Measurements from ENCODE around the gene KDM8. TPM values are rescaled to one million over a fixed set of nuclear protein-coding genes. Genes with fewer than 3 reads are reported as not detected.

Gene KDM8
- total RNA-seq, 1 experiment from 2014 or later: 5.0 TPM

DNA sequence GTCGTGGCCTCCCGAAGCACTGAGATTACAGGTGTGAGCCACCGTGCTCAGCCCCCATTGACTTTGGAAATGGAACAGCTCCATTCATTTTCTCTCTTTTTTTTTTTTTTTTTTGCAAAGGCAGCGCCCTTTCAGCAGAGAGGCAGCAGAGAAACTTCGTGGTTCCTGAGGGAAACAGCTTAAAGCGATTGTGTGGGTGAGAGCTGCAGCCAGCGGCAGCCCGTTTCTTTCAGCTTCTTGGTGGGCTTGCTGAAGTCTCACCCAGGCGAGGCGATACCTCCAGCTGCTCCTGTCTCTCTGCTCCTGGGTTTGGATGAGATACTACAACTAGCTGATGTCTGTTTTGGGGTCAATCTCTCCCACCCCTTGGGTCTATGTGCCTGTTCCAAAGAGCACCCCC is 7.7 kb downstream of the KDM8 start:
- no peaks in the 10 kb centered on the region for H3K79me2 ChIP-seq (ENCODE audit: low read length)
- no peak overlapping the region for H3K4me2 ChIP-seq (ENCODE audit: low read length)
- H3F3A ChIP-seq (ENCODE audit: low read length, unreplicated experiment): no peaks in the 10 kb centered on the region
- ChIA-PET CTCF (no interaction called here), POLR2A (ENCODE audit: unreplicated experiment) (no interaction called here)
- H3K27me3 ChIP-seq (ENCODE audit: low read length): no peaks in the 10 kb centered on the region
- intact Hi-C loops (cut with micrococcal nuclease): no loop called here
- no peaks in the 10 kb centered on the region for H3K9me3 ChIP-seq (ENCODE audit: low read length)
- no peaks in the 10 kb centered on the region for H4K20me1 ChIP-seq (ENCODE audit: low read length)
- no peak for DNase-seq
- no TSS peak for BruUV-seq (replicated peaks)
- no peaks in the 10 kb centered on the region for H3K4me1 ChIP-seq (ENCODE audit: insufficient read depth, low read length)
- no peak overlapping the region for H3K27ac ChIP-seq (ENCODE audit: low read length)
- no peak overlapping the region for H3K9ac ChIP-seq (ENCODE audit: low read length)
- H3K36me3 ChIP-seq (ENCODE audit: low read depth, low read length): no peaks in the 10 kb centered on the region
- ATAC-seq: no peak
- no peak overlapping the region for H3K4me3 ChIP-seq (ENCODE audit: low read length)
- H2AFZ ChIP-seq (ENCODE audit: low read length): no peak overlapping the region
- H3K9me2 ChIP-seq (replicated peaks; ENCODE audit: low read length): no peaks in the 10 kb centered on the region
- TF ChIP-seq EZH2phosphoT487 (IDR thresholded peaks at IDR 0.05; ENCODE audit: borderline replicate concordance, low read length): no peak
- TF ChIP-seq, protein P1, sequence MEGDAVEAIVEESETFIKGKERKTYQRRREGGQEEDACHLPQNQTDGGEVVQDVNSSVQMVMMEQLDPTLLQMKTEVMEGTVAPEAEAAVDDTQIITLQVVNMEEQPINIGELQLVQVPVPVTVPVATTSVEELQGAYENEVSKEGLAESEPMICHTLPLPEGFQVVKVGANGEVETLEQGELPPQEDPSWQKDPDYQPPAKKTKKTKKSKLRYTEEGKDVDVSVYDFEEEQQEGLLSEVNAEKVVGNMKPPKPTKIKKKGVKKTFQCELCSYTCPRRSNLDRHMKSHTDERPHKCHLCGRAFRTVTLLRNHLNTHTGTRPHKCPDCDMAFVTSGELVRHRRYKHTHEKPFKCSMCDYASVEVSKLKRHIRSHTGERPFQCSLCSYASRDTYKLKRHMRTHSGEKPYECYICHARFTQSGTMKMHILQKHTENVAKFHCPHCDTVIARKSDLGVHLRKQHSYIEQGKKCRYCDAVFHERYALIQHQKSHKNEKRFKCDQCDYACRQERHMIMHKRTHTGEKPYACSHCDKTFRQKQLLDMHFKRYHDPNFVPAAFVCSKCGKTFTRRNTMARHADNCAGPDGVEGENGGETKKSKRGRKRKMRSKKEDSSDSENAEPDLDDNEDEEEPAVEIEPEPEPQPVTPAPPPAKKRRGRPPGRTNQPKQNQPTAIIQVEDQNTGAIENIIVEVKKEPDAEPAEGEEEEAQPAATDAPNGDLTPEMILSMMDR (conservative IDR thresholded peaks at IDR 0.05; ENCODE audit: low read depth, low read length): no peak
- TF ChIP-seq EZH2 (IDR thresholded peaks at IDR 0.05; ENCODE audit: low read length, unreplicated experiment): no peak

DNA sequence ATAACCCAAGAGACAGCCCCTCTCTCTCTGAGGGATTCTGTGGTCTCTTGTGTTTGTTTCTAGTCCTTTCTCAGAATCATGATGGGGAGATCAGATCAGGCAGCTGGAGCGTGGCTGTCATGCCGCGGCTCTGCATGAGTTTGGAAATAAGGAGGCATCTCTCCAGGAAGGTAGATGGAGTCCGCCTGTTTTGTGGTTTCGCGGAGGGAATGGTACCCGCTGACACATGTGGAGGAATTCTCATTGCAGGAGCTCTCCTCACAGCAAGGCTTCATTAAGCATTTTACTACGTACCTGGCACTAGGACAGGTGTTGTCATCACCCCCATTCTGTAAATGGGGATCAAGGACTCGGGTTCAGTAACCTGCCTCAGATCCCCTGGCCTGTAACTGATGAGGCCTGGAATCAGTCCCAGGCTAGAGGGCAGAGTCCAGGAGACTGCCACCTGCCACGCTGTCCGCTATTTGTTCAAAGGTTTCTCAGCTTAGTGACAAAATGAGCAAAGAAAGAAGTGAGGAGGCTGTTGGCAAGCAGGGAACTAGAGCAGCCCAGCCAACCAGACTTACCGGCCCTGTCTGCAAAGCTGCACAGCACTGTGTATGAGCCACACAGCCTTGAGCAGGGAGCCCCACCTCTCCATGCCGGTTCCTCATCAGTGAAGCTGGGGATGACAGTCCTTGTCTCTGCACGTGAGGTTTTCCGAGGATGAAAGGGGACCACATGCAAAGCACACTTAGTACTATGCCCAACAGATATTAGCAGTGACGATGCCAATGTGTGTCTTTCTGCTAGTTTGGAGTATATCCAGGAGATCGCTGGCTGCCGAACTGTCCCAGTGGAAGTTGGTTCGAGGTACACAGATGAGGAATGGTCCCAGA is 11.0 kb downstream of the KDM8 start:
- no TSS peak for BruUV-seq (replicated peaks)
- no peak overlapping the region for H2AFZ ChIP-seq (ENCODE audit: low read length)
- no peak overlapping the region for H3K27ac ChIP-seq (ENCODE audit: low read length)
- no peak overlapping the region for H3K4me2 ChIP-seq (ENCODE audit: low read length)
- no peaks in the 10 kb centered on the region for H4K20me1 ChIP-seq (ENCODE audit: low read length)
- ChIA-PET CTCF (no interaction called here), POLR2A (ENCODE audit: unreplicated experiment) (no interaction called here)
- H3K36me3 ChIP-seq (ENCODE audit: low read depth, low read length): no peaks in the 10 kb centered on the region
- DNase-seq (no peak), ATAC-seq (no peak)
- TF ChIP-seq EZH2 (IDR thresholded peaks at IDR 0.05; ENCODE audit: low read length, unreplicated experiment) (no peak), EZH2phosphoT487 (IDR thresholded peaks at IDR 0.05; ENCODE audit: borderline replicate concordance, low read length) (no peak)
- TF ChIP-seq, protein P1 (conservative IDR thresholded peaks at IDR 0.05; ENCODE audit: low read depth, low read length): no peak
- no peaks in the 10 kb centered on the region for H3K9me2 ChIP-seq (replicated peaks; ENCODE audit: low read length)
- no peaks in the 10 kb centered on the region for H3K4me1 ChIP-seq (ENCODE audit: insufficient read depth, low read length)
- H3K79me2 ChIP-seq (ENCODE audit: low read length): no peaks in the 10 kb centered on the region
- H3K9me3 ChIP-seq (ENCODE audit: low read length): no peaks in the 10 kb centered on the region
- H3F3A ChIP-seq (ENCODE audit: low read length, unreplicated experiment): no peaks in the 10 kb centered on the region
- no peak overlapping the region for H3K4me3 ChIP-seq (ENCODE audit: low read length)
- H3K27me3 ChIP-seq (ENCODE audit: low read length): no peaks in the 10 kb centered on the region
- H3K9ac ChIP-seq (ENCODE audit: low read length): no peak overlapping the region
- intact Hi-C loops (cut with micrococcal nuclease): no loop called here

DNA sequence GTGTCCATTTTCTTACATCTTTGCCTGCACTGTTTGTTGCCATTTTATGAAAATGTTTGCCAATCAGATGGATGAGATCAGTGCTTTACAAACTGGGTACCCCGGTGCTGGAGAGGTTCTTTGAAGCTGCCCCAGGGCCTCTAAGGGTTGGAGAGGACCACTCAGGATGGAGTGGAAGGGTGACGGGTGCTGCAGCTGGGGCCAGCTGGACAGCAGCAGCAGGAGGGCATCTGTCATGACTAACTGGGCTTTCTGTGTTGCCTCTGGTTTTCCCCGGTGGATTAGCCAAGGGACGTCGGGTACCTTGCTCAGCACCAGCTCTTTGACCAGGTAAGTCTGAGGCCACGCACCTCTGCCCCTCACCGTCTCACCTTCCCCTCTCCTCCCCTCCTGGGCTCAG is 12.3 kb downstream of the KDM8 start:
- Histone ChIP-seq H3F3A (ENCODE audit: low read length, unreplicated experiment) (no peaks in the 10 kb centered on the region), H3K4me2 (ENCODE audit: low read length) (no peak overlapping the region), H3K36me3 (ENCODE audit: low read depth, low read length) (no peaks in the 10 kb centered on the region), H3K27me3 (ENCODE audit: low read length) (no peaks in the 10 kb centered on the region), H3K79me2 (ENCODE audit: low read length) (no peaks in the 10 kb centered on the region), H3K9me2 (replicated peaks; ENCODE audit: low read length) (no peaks in the 10 kb centered on the region), H4K20me1 (ENCODE audit: low read length) (no peaks in the 10 kb centered on the region), H3K4me1 (ENCODE audit: insufficient read depth, low read length) (no peaks in the 10 kb centered on the region), H3K27ac (ENCODE audit: low read length) (no peak overlapping the region), H3K4me3 (ENCODE audit: low read length) (no peak overlapping the region), H3K9me3 (ENCODE audit: low read length) (no peaks in the 10 kb centered on the region), H2AFZ (ENCODE audit: low read length) (no peak overlapping the region), H3K9ac (ENCODE audit: low read length) (no peak overlapping the region)
- intact Hi-C loops (cut with micrococcal nuclease): no loop called here
- POLR2A ChIA-PET (ENCODE audit: unreplicated experiment): no interaction called here
- ATAC-seq (no peak), DNase-seq (no peak)
- no TSS peak for BruUV-seq (replicated peaks)
- TF ChIP-seq EZH2phosphoT487 (IDR thresholded peaks at IDR 0.05; ENCODE audit: borderline replicate concordance, low read length) (no peak), EZH2 (IDR thresholded peaks at IDR 0.05; ENCODE audit: low read length, unreplicated experiment) (no peak)
- TF ChIP-seq, protein P1 (conservative IDR thresholded peaks at IDR 0.05; ENCODE audit: low read depth, low read length): no peak
- CTCF ChIA-PET: no interaction called here
